ENCODE data around the gene PRKACG. TPM values are rescaled to one million over a fixed set of nuclear protein-coding genes. Genes with fewer than 3 reads are reported as not detected.

Gene PRKACG
- total RNA-seq, 1 experiment from 2014 or later = not detected

- Mint-ChIP-seq H3K36me3 (ENCODE audit: insufficient read depth, unreplicated experiment) (no peaks in the 10 kb centered on the region), H3K4me3 (ENCODE audit: unreplicated experiment) (no peak overlapping the region), H3K27me3 (ENCODE audit: insufficient read depth, unreplicated experiment) (no peaks in the 10 kb centered on the region), H3K27ac (ENCODE audit: unreplicated experiment) (no peak overlapping the region), H3K4me1 (ENCODE audit: low read depth, unreplicated experiment) (no peaks in the 10 kb centered on the region), H3K9me3 (ENCODE audit: unreplicated experiment) (no peaks in the 10 kb centered on the region)
- no peak for DNase-seq
- no peaks in the 10 kb centered on the region for H3K4me1 ChIP-seq
- no peak for TF ChIP-seq CTCF (IDR thresholded peaks at IDR 0.05; ENCODE audit: insufficient read depth in 1 of 2, low read depth in 1 of 2, low read length in 1 of 2, severe bottlenecking in 1 of 2, unreplicated experiment in 1 of 2)
- H3K4me3 ChIP-seq (ENCODE audit: low read depth, low read length) = no peak overlapping the region
- intact Hi-C loops (cut with micrococcal nuclease; ENCODE audit: unreplicated experiment) = no loop called here
- no peaks in the 10 kb centered on the region for H3K36me3 ChIP-seq (ENCODE audit: control insufficient read depth, insufficient read depth, low read length)
- H3K9me3 ChIP-seq = no peaks in the 10 kb centered on the region
- no TSS peak for BruUV-seq (replicated peaks)
- CTCF ChIA-PET = no interaction called here
- no peaks in the 10 kb centered on the region for H3K27me3 ChIP-seq (replicated peaks; ENCODE audit: control insufficient read depth, insufficient read depth, low read length)
- POLR2A ChIA-PET = no interaction called here
Observed at GRCh38 chr9:68980341-68980914, 33.5 kb downstream of the PRKACG start.

GRCh38 chr9:68979538-68980314 lies 34.2 kb downstream of the PRKACG start:
- POLR2A ChIA-PET = no interaction called here

GRCh38 chr9:68978501-68978900 lies 35.4 kb downstream of the PRKACG start:
- ChIA-PET POLR2A (no interaction called here), CTCF (no interaction called here)
- H3K27me3 ChIP-seq (replicated peaks; ENCODE audit: control insufficient read depth, insufficient read depth, low read length) = no peaks in the 10 kb centered on the region
- Mint-ChIP-seq H3K9me3 (ENCODE audit: unreplicated experiment) (no peaks in the 10 kb centered on the region), H3K27me3 (ENCODE audit: insufficient read depth, unreplicated experiment) (no peaks in the 10 kb centered on the region), H3K27ac (ENCODE audit: unreplicated experiment) (no peak overlapping the region), H3K4me3 (ENCODE audit: unreplicated experiment) (no peak overlapping the region), H3K4me1 (ENCODE audit: low read depth, unreplicated experiment) (no peaks in the 10 kb centered on the region), H3K36me3 (ENCODE audit: insufficient read depth, unreplicated experiment) (no peaks in the 10 kb centered on the region)
- intact Hi-C loops (cut with micrococcal nuclease; ENCODE audit: unreplicated experiment) = no loop called here
- no peak overlapping the region for H3K4me3 ChIP-seq (ENCODE audit: low read depth, low read length)
- DNase-seq = no peak
- no peaks in the 10 kb centered on the region for H3K36me3 ChIP-seq (ENCODE audit: control insufficient read depth, insufficient read depth, low read length)
- no peaks in the 10 kb centered on the region for H3K9me3 ChIP-seq
- no peaks in the 10 kb centered on the region for H3K4me1 ChIP-seq
- TF ChIP-seq CTCF (IDR thresholded peaks at IDR 0.05; ENCODE audit: insufficient read depth in 1 of 2, low read depth in 1 of 2, low read length in 1 of 2, severe bottlenecking in 1 of 2, unreplicated experiment in 1 of 2) = no peak
- BruUV-seq (replicated peaks) = no TSS peak

More at GRCh38 chr9:68979538-68980314, 34.2 kb downstream of the PRKACG start:
- Histone ChIP-seq H3K9me3 (no peaks in the 10 kb centered on the region), H3K27me3 (replicated peaks; ENCODE audit: control insufficient read depth, insufficient read depth, low read length) (no peaks in the 10 kb centered on the region), H3K4me3 (ENCODE audit: low read depth, low read length) (no peak overlapping the region), H3K36me3 (ENCODE audit: control insufficient read depth, insufficient read depth, low read length) (no peaks in the 10 kb centered on the region), H3K4me1 (no peaks in the 10 kb centered on the region)
- Mint-ChIP-seq H3K4me1 (ENCODE audit: low read depth, unreplicated experiment) (no peaks in the 10 kb centered on the region), H3K27ac (ENCODE audit: unreplicated experiment) (no peak overlapping the region), H3K9me3 (ENCODE audit: unreplicated experiment) (no peaks in the 10 kb centered on the region), H3K27me3 (ENCODE audit: insufficient read depth, unreplicated experiment) (no peaks in the 10 kb centered on the region), H3K4me3 (ENCODE audit: unreplicated experiment) (no peak overlapping the region), H3K36me3 (ENCODE audit: insufficient read depth, unreplicated experiment) (no peaks in the 10 kb centered on the region)
- BruUV-seq (replicated peaks) = no TSS peak
- CTCF ChIA-PET = no interaction called here
- TF ChIP-seq CTCF (IDR thresholded peaks at IDR 0.05; ENCODE audit: insufficient read depth in 1 of 2, low read depth in 1 of 2, low read length in 1 of 2, severe bottlenecking in 1 of 2, unreplicated experiment in 1 of 2) = no peak
- intact Hi-C loops (cut with micrococcal nuclease; ENCODE audit: unreplicated experiment) = no loop called here
- no peak for DNase-seq
